IgD-negative memory B cell (primary cell): ENCODE data around the gene SGCG. TPM values are rescaled to one million over a fixed set of nuclear protein-coding genes. Genes with fewer than 3 reads are reported as not detected.
A peak's percentile ranks its signal among the peaks of the same experiment; 100 is the strongest.
"Not testable (repeated sequence)": the region's sequence is repeated elsewhere in the genome, so short reads cannot be mapped to it uniquely, and the experiment has no call there.

Experiments
- H3K27ac Mint-ChIP-seq, 3 donors: one replicate each; pipeline ENCODE4 v1.8.0; 2020 to 2022; ENCODE audit warnings: mild to moderate bottlenecking in 3 of 3, mixed read lengths in 3 of 3, moderate library complexity in 1 of 3
- H3K27me3 Mint-ChIP-seq: one replicate; pipeline ENCODE4 v1.8.0; 2021; ENCODE audit warnings: mixed read lengths
- H3K36me3 Mint-ChIP-seq: one replicate; pipeline ENCODE4 v1.8.0; 2020; ENCODE audit warnings: mild to moderate bottlenecking, mixed read lengths
- H3K4me1 Mint-ChIP-seq, 3 donors: one replicate each; pipeline ENCODE4 v1.8.0; 2020 to 2022; ENCODE audit warnings: mixed read lengths in 3 of 3, mild to moderate bottlenecking in 1 of 3
- H3K4me3 Mint-ChIP-seq, 4 donors: one replicate each; pipeline ENCODE4 v1.8.0; 2020 to 2022; ENCODE audit warnings: mild to moderate bottlenecking in 4 of 4, mixed read lengths in 4 of 4, moderate library complexity in 3 of 4
- H3K9me3 Mint-ChIP-seq, 3 donors: one replicate each; pipeline ENCODE4 v1.8.0; 2020 to 2021; ENCODE audit warnings: mixed read lengths in 3 of 3, mild to moderate bottlenecking in 1 of 3
- polyA plus RNA-seq: library from polyadenylated mRNA; unstranded; fragments of 300-500 nt; fragmentation: Illumina TruSeq; gene quantifications from one replicate; pipeline ENCODE4 v1.2.3, GENCODE V29; 2021

SGCG gene
- polyA plus RNA-seq, 1 donor from 2014 or later = not detected

DNA sequence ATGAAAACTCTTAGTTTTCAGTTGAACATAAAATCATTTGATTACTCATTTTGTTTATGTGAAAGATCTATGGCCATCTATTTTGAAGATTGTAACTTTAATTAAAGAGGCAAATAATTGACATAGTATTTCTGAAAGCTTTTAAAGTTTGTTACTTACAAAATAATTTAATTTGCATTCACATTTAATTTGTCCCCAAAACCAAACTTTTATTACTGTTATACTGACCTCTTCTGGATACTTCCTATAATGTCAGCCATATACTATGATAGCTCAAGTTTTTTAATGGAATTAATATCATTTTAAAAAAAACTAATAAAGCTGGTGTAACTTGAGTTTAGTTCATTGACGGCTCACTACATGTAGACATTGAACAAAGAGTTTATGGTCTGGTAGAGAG, 4.9 kb upstream of the SGCG start:
- Mint-ChIP-seq H3K4me3 (no peak overlapping the region), H3K27me3 (peaks cover 2% of the 10 kb centered on the region), H3K36me3 (peaks cover 4% of the 10 kb centered on the region), H3K4me1 (no peaks in the 10 kb centered on the region), H3K9me3 (peaks cover 2 to 7% (median 4%) of the 10 kb centered on the region in 3 donors), H3K27ac (no peak overlapping the region)

DNA sequence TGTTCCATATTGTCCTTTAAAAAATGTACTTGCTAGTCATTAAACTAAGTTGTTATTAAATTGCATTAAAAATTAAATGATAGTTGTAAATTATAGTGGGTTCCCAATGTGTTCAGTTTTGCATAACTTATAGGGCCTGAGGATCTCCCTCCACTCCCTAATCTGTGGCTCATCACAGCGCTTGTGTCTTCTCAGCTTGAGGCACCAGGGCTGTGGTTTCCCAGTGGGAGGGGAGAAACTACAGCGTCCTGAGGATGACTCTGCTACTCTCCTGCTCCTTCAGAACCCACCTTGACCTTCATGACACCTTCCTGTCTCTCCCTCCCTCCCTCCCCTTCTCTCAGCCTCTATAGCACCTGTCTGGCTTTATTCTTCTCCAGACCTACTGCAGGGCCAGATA, 1.4 kb downstream of the SGCG start:
- Mint-ChIP-seq H3K9me3 (peaks cover 0 to 2% (median 0%) of the 10 kb centered on the region in 3 donors), H3K4me3 (no peak overlapping the region), H3K27ac (no peak overlapping the region), H3K27me3 (peaks cover 4% of the 10 kb centered on the region), H3K36me3 (peaks cover 4% of the 10 kb centered on the region), H3K4me1 (no peaks in the 10 kb centered on the region)

DNA sequence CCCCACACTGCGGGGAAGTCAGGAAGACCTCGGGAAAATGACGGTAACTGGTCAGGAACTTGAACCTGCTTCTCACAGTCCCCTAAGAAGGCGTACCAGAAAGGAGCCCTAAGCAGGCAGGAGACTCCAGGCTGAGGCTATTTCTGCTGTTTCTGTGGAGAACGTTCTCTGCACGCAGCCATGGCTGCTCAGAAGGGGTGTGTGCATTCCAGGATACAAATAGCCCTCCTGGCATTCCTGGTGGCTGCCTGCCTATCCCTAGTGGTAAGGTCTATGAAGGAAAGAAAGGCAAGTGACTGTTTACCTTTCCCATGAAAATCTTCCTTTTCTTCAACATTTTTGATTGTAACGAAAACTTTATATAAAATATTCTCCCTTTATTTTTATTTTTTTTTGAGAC, 2.5 kb downstream of the SGCG start:
- Mint-ChIP-seq H3K36me3 (peaks cover under 1% of the 10 kb centered on the region), H3K4me1 (no peaks in the 10 kb centered on the region), H3K4me3 (no peak overlapping the region), H3K27ac (peak overlapping the region in 1 of 3 donors; percentile 43), H3K9me3 (peaks cover 0 to 2% (median 0%) of the 10 kb centered on the region in 3 donors), H3K27me3 (peaks cover 4% of the 10 kb centered on the region)

DNA sequence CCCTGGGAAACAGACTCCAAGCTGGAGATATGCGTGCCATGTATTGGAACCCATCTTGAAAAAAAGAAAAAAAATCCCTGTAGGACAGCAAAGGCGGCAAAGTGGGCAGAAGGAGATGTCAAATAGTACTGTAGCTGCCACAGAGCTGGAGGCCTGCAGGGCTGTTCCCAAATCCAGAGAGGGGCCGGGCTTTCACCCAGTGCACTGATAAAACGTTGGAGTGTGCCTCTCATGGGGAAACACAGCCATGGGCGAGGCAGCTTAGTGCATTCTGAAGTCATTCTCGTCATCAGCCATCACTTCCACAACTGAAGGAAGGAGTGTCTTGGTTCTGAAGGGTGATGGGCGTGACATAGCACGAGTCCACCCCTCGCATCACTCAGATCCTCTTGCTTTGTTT, 4.8 kb downstream of the SGCG start:
- Mint-ChIP-seq H3K4me3 (no peak overlapping the region), H3K9me3 (peaks cover 0 to 2% (median 0%) of the 10 kb centered on the region in 3 donors), H3K27ac (no peak overlapping the region), H3K36me3 (no peaks in the 10 kb centered on the region), H3K4me1 (peaks cover 0 to under 1% (median 0%) of the 10 kb centered on the region in 3 donors), H3K27me3 (peaks cover 4% of the 10 kb centered on the region)

DNA sequence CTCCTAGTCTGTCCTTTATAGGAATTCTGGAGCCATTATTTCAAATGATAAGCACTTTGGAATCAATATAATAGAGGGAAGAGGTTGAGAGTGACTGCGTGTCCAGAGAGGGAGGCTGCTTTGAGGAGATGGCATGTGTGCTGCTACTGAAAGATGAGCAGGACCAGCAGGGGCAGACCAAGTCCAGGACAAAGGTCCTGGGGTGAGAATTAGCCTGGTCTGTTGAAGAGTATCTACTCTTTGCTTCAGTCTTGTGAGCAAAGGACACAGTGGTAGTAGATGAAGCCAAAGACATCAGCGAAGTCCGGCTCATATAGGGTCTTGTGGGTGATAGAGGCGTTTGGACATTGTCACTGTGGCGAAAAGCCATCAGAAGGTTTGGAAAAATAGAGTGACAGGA, 21.1 kb downstream of the SGCG start:
- Mint-ChIP-seq H3K9me3 (peaks cover 0 to 6% (median 0%) of the 10 kb centered on the region in 3 donors), H3K36me3 (no peaks in the 10 kb centered on the region), H3K27me3 (peaks cover 2% of the 10 kb centered on the region), H3K4me3 (no peak overlapping the region), H3K27ac (no peak overlapping the region), H3K4me1 (no peaks in the 10 kb centered on the region)

DNA sequence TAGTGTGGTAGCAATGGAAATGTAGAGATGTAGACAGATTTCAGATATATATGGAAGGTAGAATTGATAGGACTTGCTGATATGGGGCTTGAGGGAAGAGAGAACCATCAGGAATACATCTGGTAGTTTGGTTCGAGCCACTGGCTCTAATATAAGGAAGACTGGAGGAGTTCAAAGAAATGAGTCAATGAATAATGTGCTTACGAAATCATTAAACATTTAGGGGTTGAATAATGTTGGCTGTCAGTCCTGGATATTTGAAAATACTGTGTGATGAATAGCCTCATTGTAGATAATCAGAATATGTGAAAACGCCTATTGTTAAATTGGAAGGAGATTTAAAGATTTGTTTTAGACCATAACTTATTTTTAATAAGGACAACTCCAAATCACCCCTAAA, 21.6 kb downstream of the SGCG start:
- Mint-ChIP-seq H3K4me1 (no peaks in the 10 kb centered on the region), H3K9me3 (peaks cover 0 to 6% (median 0%) of the 10 kb centered on the region in 3 donors), H3K27me3 (no peaks in the 10 kb centered on the region), H3K4me3 (no peak overlapping the region), H3K36me3 (no peaks in the 10 kb centered on the region), H3K27ac (no peak overlapping the region)

DNA sequence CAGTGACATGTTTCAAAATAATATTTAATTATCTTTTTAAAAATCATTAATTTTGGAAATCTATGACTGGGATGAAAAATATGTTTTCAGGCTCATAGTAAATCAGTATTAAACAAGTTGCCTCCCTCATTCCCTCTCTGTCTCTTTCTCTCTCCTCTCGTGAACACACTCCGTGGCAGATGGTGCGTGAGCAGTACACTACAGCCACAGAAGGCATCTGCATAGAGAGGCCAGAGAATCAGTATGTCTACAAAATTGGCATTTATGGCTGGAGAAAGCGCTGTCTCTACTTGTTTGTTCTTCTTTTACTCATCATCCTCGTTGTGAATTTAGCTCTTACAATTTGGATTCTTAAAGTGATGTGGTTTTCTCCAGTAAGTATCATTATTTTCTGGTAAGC, 22.7 kb downstream of the SGCG start:
- Mint-ChIP-seq H3K36me3 (no peaks in the 10 kb centered on the region), H3K4me3 (no peak overlapping the region), H3K9me3 (peaks cover 0 to 6% (median 0%) of the 10 kb centered on the region in 3 donors), H3K27me3 (no peaks in the 10 kb centered on the region), H3K27ac (no peak overlapping the region), H3K4me1 (no peaks in the 10 kb centered on the region)

DNA sequence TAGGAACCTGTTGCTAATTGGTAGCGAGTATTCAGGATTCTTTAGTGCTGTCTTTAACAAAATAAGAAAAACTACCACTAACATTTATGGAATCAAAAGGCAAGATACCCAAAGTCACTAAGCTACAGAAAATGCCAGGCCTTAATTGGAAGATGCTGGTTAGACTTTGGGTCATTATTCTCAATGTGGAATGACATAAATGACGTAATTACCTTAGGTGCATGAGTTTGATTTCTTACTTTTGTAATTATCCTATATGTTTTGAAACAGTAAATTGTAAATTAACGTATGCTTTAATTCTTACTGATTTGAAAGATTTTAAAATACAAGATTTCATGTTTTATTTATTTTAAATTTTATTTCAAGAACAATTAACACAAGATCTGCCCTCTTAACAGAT, 25.0 kb downstream of the SGCG start:
- H3K9me3 Mint-ChIP-seq = peaks cover 0 to 6% (median 0%) of the 10 kb centered on the region in 3 donors
- H3K27me3 Mint-ChIP-seq = no peaks in the 10 kb centered on the region
- H3K36me3 Mint-ChIP-seq = no peaks in the 10 kb centered on the region
- no peak overlapping the region for H3K27ac Mint-ChIP-seq
- no peaks in the 10 kb centered on the region for H3K4me1 Mint-ChIP-seq
- no peak overlapping the region for H3K4me3 Mint-ChIP-seq

DNA sequence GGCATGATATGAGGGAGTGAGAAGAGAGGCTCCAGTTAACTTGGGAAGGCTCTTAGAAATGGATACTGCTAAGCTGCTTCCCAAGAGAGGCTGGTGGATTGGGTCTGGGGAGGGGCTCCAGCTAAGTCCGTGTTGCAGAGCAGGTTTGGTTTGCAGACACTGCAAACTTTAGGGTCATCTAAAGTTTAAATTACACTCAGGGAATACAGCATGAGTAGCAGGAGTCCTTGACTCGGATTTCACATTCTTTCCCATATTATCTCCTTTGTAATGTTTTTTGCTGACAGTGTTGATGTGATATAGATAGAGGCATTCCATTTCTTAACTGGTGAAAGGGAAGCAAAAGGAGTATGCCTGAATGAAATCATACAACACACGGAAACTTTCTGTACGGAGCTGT, 31.9 kb downstream of the SGCG start:
- Mint-ChIP-seq H3K4me1 (no peaks in the 10 kb centered on the region), H3K4me3 (no peak overlapping the region), H3K27ac (no peak overlapping the region), H3K9me3 (peaks cover 2 to 11% (median 3%) of the 10 kb centered on the region in 3 donors), H3K36me3 (peaks cover 3% of the 10 kb centered on the region), H3K27me3 (peaks cover 2% of the 10 kb centered on the region)

DNA sequence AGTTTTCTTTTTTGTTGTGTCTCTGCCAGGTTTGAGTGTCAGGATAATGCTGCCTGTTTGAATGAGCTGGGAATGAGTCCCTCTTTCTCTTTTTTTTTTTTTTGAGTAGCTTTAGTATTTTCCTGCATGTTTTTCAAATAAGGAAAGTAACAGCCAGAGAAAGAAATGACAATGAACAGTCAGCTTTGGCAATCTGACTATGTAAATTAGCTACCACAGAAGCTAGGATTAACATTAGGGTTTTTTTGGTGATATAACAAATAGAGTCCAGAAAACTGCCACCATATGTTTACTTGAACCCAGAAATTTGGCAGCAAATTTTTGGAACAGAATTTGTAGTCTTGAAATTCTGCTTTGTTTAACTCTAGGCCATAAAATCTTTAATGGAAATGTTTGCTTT, 50.5 kb downstream of the SGCG start:
- no peaks in the 10 kb centered on the region for H3K27me3 Mint-ChIP-seq
- no peak overlapping the region for H3K27ac Mint-ChIP-seq
- no peaks in the 10 kb centered on the region for H3K4me1 Mint-ChIP-seq
- H3K36me3 Mint-ChIP-seq = no peaks in the 10 kb centered on the region
- H3K9me3 Mint-ChIP-seq = peaks cover 0 to 5% (median 2%) of the 10 kb centered on the region in 3 donors
- H3K4me3 Mint-ChIP-seq = no peak overlapping the region

DNA sequence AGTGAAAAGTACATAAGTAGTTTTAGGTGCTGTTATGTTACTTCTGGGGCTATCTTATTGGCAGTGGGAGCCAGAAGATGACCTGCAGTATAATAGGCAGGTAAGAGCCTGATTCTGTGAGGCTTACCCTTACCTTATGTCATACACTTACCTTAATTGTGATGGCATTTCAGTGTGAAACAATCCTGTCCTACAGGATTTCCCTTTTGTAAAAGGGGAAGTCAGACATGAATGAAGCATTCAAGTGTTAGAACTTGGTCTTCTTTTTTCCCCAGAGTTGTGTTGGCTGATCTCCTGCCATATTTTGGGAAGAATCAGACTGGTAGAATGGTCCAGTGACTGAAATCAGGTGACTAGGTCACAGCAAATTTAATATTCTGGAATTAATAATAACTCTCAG, 55.2 kb downstream of the SGCG start:
- H3K4me3 Mint-ChIP-seq = no peak overlapping the region
- peaks cover 0 to 9% (median 0%) of the 10 kb centered on the region in 3 donors for H3K9me3 Mint-ChIP-seq
- H3K27ac Mint-ChIP-seq = no peak overlapping the region
- no peaks in the 10 kb centered on the region for H3K27me3 Mint-ChIP-seq
- no peaks in the 10 kb centered on the region for H3K36me3 Mint-ChIP-seq
- no peaks in the 10 kb centered on the region for H3K4me1 Mint-ChIP-seq

DNA sequence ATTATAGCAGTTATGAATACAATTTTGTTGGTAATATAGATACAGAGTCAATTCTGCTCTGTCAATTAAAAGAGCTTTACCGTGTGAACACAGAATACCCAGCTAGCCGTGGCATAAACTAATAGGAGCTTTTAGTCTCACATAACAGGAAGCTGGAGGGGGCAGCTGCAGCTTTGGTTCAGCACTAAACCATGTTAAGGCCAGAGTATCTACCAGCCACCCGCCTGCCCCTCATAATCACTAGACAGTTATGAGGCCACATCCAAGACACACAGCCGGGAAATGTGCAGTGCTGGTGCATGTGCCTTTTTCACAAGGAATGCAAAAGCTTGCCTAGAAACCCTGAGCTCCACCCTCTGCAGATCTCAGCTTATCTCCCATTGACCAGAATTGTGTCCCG, 62.3 kb downstream of the SGCG start:
- Mint-ChIP-seq H3K27ac (no peak overlapping the region), H3K4me1 (no peaks in the 10 kb centered on the region), H3K27me3 (no peaks in the 10 kb centered on the region), H3K9me3 (peaks cover 0 to 6% (median 0%) of the 10 kb centered on the region in 3 donors), H3K4me3 (no peak overlapping the region), H3K36me3 (no peaks in the 10 kb centered on the region)

DNA sequence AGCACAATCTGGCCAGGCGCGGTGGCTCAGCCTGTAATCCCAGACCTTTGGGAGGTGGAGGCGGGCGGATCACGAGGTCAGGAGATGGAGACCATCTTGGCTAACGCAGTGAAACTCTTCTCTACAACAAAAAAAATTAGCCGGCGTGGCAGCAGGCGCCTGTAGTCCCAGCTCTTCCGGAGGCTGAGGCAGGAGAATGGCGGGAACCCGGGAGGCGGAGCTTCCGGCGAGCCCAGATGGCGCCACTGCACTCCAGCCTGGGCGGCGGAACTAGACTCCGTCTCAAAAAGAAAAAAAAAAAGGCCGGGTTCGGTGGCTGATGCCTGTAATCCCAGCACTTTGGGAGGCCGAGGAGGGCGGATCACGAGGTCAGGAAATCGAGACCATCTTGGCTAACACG, 67.6 kb downstream of the SGCG start:
- H3K27me3 Mint-ChIP-seq, H3K4me1 Mint-ChIP-seq, H3K4me3 Mint-ChIP-seq, H3K27ac Mint-ChIP-seq, H3K9me3 Mint-ChIP-seq, H3K36me3 Mint-ChIP-seq: not testable (repeated sequence)

DNA sequence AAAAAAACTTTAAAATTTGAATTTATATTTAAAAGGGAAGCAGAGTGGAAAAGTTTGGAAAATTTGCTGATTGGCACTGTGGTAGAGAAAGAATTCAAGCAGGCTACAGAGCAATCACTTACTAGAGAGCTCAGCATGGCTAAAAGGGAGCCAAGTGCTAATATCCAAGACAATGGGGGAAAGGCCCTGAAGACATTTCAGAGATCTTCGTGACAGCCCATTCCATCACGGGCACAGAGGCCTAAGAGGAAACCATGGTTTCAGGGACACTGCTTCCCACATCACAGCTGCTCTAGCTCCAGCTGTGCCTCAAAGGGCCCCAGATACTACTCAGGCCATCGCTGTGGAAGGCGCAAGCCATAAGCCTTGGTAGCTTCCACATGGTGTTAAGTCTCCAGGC, 73.7 kb downstream of the SGCG start:
- no peak overlapping the region for H3K4me3 Mint-ChIP-seq
- H3K4me1 Mint-ChIP-seq = no peaks in the 10 kb centered on the region
- peaks cover 0 to 5% (median 2%) of the 10 kb centered on the region in 3 donors for H3K9me3 Mint-ChIP-seq
- peaks cover 1% of the 10 kb centered on the region for H3K27me3 Mint-ChIP-seq
- H3K27ac Mint-ChIP-seq = no peak overlapping the region
- peaks cover 1% of the 10 kb centered on the region for H3K36me3 Mint-ChIP-seq

DNA sequence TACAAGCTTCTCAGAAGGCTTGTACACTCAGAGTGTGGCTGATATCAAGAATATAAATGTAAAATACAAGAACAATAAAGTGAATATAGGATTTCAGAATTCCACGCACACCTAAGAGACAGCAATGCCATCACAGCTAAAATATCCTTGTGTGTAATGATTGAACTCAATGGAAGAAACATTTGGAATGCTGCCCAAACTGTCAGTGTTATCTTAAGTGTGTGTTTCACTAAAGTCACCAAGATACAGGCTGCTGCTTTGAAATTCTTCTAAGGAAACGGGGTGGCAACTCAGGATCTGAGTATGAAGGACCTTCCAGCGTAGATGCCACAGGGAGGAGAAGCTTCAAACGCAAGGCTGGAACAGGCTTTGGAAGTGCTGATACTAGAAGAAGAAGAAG, 86.8 kb downstream of the SGCG start:
- Mint-ChIP-seq H3K4me3 (no peak overlapping the region), H3K36me3 (no peaks in the 10 kb centered on the region), H3K4me1 (peaks cover 0 to 5% (median 3%) of the 10 kb centered on the region in 3 donors), H3K9me3 (peaks cover 0 to 5% (median 0%) of the 10 kb centered on the region in 3 donors), H3K27me3 (no peaks in the 10 kb centered on the region), H3K27ac (no peak overlapping the region)

DNA sequence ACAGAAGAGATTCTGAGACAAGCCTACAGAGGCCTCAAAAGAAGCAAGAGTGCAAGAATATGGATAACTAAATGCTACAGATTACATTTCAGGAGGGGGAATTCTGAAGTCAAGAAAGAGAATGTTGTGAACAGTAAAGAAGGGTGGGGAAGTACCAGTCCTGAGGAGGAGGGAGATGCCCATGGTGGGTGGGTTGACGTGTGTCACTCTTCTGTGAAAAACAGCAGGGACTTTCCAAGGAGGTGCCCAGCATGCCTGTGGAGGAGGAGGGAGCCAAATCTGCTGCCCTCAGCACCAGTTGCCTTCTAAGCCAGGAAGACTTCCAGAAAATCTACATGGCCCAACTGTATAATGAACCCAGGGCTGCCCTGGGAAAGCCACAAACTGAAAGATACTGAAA, 87.7 kb downstream of the SGCG start:
- H3K27ac Mint-ChIP-seq = no peak overlapping the region

DNA sequence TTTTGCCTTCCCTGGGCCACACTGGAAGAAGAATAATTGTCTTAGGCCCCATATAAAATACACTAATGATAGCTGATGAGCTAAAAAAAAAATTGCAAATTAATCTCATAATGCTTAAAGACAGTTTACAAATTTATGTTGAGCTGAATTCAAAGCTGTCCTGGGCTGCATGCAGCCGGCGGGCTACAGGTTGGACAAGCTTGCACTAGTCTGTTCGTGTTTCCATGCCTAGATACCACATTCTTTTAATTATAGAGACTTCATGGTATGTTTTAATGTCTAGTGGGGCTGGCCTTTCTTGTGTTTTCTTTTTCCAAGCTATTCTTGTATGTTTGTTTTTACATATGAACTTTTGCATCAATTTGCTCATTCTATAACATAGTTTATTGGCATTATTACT, 90.6 kb downstream of the SGCG start:
- Mint-ChIP-seq H3K36me3 (no peaks in the 10 kb centered on the region), H3K9me3 (peaks cover 0 to 1% (median 0%) of the 10 kb centered on the region in 3 donors), H3K27me3 (no peaks in the 10 kb centered on the region), H3K4me3 (no peak overlapping the region), H3K4me1 (peaks cover 0 to 4% (median 3%) of the 10 kb centered on the region in 3 donors), H3K27ac (no peak overlapping the region)

More for the DNA sequence above, 87.7 kb downstream of the SGCG start:
- H3K9me3 Mint-ChIP-seq = peaks cover 0 to 3% (median 0%) of the 10 kb centered on the region in 3 donors
- H3K27me3 Mint-ChIP-seq = no peaks in the 10 kb centered on the region
- peaks cover 0 to 5% (median 3%) of the 10 kb centered on the region in 3 donors for H3K4me1 Mint-ChIP-seq
- no peak overlapping the region for H3K4me3 Mint-ChIP-seq
- no peaks in the 10 kb centered on the region for H3K36me3 Mint-ChIP-seq
